ENCODE results near the gene UTS2B. TPM values are rescaled to one million over a fixed set of nuclear protein-coding genes. Genes with fewer than 3 reads are reported as not detected.

The UTS2B gene
- total RNA-seq, 6 experiments from 2014 or later = 0.73 to 1.8 (median 1.0) TPM

GRCh38 chr3:191373327-191373726, 43.0 kb upstream of the UTS2B start:
- H3K27ac Mint-ChIP-seq = no peak overlapping the region; the same call in 1 of the 2 replicates
- H3K27me3 Mint-ChIP-seq (ENCODE audit: insufficient read depth) = no peaks in the 10 kb centered on the region
- H3K4me3 Mint-ChIP-seq = no peak overlapping the region
- H3K9me3 Mint-ChIP-seq = no peaks in the 10 kb centered on the region
- no peak for DNase-seq
- peaks cover 75% of the 10 kb centered on the region for H3K4me1 Mint-ChIP-seq (ENCODE audit: low read depth)
- TF ChIP-seq CTCF (IDR thresholded peaks at IDR 0.05) = no peak
- peaks cover 41% of the 10 kb centered on the region for H3K36me3 Mint-ChIP-seq (ENCODE audit: low read depth)

- Mint-ChIP-seq H3K27ac (no peak overlapping the region), H3K4me3 (no peak overlapping the region), H3K9me3 (no peaks in the 10 kb centered on the region)
Measured at GRCh38 chr3:191372122-191372521, 41.8 kb upstream of the UTS2B start.

GRCh38 chr3:191369616-191370010, 39.3 kb upstream of the UTS2B start:
- Mint-ChIP-seq H3K4me1 (ENCODE audit: low read depth) (peaks cover 66% of the 10 kb centered on the region), H3K27me3 (ENCODE audit: insufficient read depth) (no peaks in the 10 kb centered on the region), H3K4me3 (no peak overlapping the region), H3K36me3 (ENCODE audit: low read depth) (peaks cover 36% of the 10 kb centered on the region), H3K9me3 (no peaks in the 10 kb centered on the region), H3K27ac (no peak overlapping the region)
- no peak for DNase-seq
- TF ChIP-seq CTCF (IDR thresholded peaks at IDR 0.05) = no peak

More at GRCh38 chr3:191372122-191372521, 41.8 kb upstream of the UTS2B start:
- no peak for TF ChIP-seq CTCF (IDR thresholded peaks at IDR 0.05)
- no peaks in the 10 kb centered on the region for H3K27me3 Mint-ChIP-seq (ENCODE audit: insufficient read depth)
- DNase-seq = no peak
- peaks cover 68% of the 10 kb centered on the region for H3K4me1 Mint-ChIP-seq (ENCODE audit: low read depth)
- H3K36me3 Mint-ChIP-seq (ENCODE audit: low read depth) = peaks cover 39% of the 10 kb centered on the region

- peaks cover 41% of the 10 kb centered on the region for H3K36me3 Mint-ChIP-seq (ENCODE audit: low read depth)
- peaks cover 69% of the 10 kb centered on the region for H3K4me1 Mint-ChIP-seq (ENCODE audit: low read depth)
- H3K9me3 Mint-ChIP-seq = no peaks in the 10 kb centered on the region
- peak overlapping the region; percentile 38; the same call in 1 of the 2 replicates for H3K27ac Mint-ChIP-seq
- no peak for DNase-seq
- TF ChIP-seq CTCF (IDR thresholded peaks at IDR 0.05) = no peak
- H3K27me3 Mint-ChIP-seq (ENCODE audit: insufficient read depth) = no peaks in the 10 kb centered on the region
- no peak overlapping the region for H3K4me3 Mint-ChIP-seq
Measured at GRCh38 chr3:191368755-191369615, 38.7 kb upstream of the UTS2B start.

- Mint-ChIP-seq H3K27me3 (ENCODE audit: insufficient read depth) (no peaks in the 10 kb centered on the region; the same call in 1 of the 2 replicates), H3K27ac (peak overlapping the region; percentile 64), H3K4me1 (ENCODE audit: low read depth) (peaks cover 66% of the 10 kb centered on the region), H3K4me3 (peak overlapping the region; percentile 11; the same call in 1 of the 2 replicates), H3K9me3 (no peaks in the 10 kb centered on the region), H3K36me3 (ENCODE audit: low read depth) (peaks cover 62% of the 10 kb centered on the region)
- DNase-seq = peak; percentile 54
- TF ChIP-seq CTCF (IDR thresholded peaks at IDR 0.05) = no peak
Measured at GRCh38 chr3:191366675-191367074, 36.3 kb upstream of the UTS2B start.

Measured in HFFc6 (cell line).